GM23338 (cell line): ENCODE results near the gene SH3BP4. TPM values are rescaled to one million over a fixed set of nuclear protein-coding genes. Genes with fewer than 3 reads are reported as not detected.

Experiments
- ATAC-seq: fragments of 200-7000 bp; cut with Tn5 transposase; 3 replicates; pipeline ENCODE4 v1.9.1; 2020
- DNase-seq: peaks from one replicate; pipeline ENCODE4 v3.0.0-alpha.2; 2015; ENCODE audit warnings: low spot score
- H2AFZ ChIP-seq: fragments of 200-600 bp; sonication (generic); 2 replicates; pipeline ENCODE4 v1.8.0; 2016; ENCODE audit warnings: antibody characterized with exemption, mild to moderate bottlenecking, moderate library complexity
- H3F3A ChIP-seq: fragments of 200-600 bp; sonication (generic); replicated peaks from 2 replicates; pipeline ENCODE4 v1.8.0; 2017; ENCODE audit warnings: antibody characterized with exemption, mixed run types, low read depth
- H3K27ac ChIP-seq: fragments of 200-600 bp; sonication (generic); 2 replicates; pipeline ENCODE4 v1.6.1; 2016; ENCODE audit warnings: low read depth
- H3K27me3 ChIP-seq: fragments of 200-600 bp; sonication (generic); 2 replicates; pipeline ENCODE4 v1.8.0; 2016; ENCODE audit warnings: mild to moderate bottlenecking, mixed run types, moderate library complexity; ENCODE audit not compliant: insufficient read depth
- H3K36me3 ChIP-seq: fragments of 200-600 bp; sonication (generic); 2 replicates; pipeline ENCODE4 v1.8.0; 2016; ENCODE audit warnings: mild to moderate bottlenecking; ENCODE audit not compliant: insufficient read depth
- H3K4me1 ChIP-seq: fragments of 200-600 bp; sonication (generic); 2 replicates; pipeline ENCODE4 v1.8.0; 2016; ENCODE audit warnings: mild to moderate bottlenecking, moderate library complexity; ENCODE audit not compliant: insufficient read depth
- H3K4me2 ChIP-seq: fragments of 200-600 bp; sonication (generic); 2 replicates; pipeline ENCODE4 v1.7.1; 2017; ENCODE audit warnings: mixed run types
- H3K4me3 ChIP-seq: fragments of 200-600 bp; sonication (generic); 2 replicates; pipeline ENCODE4 v1.6.1; 2016; ENCODE audit warnings: mixed run types
- H3K79me2 ChIP-seq: fragments of 200-600 bp; sonication (generic); replicated peaks from 2 replicates; pipeline ENCODE4 v1.8.0; 2017; ENCODE audit warnings: mild to moderate bottlenecking; ENCODE audit not compliant: insufficient read depth
- H3K9me2 ChIP-seq: fragments of 200-600 bp; sonication (generic); 2 replicates; pipeline ENCODE4 v1.8.0; 2017; ENCODE audit not compliant: insufficient read depth
- H4K20me1 ChIP-seq: fragments of 200-600 bp; sonication (generic); replicated peaks from 2 replicates; pipeline ENCODE4 v1.8.0; 2017; ENCODE audit warnings: mild to moderate bottlenecking; ENCODE audit not compliant: insufficient read depth
- H3K27ac Mint-ChIP-seq: 2 replicates; pipeline ENCODE4 v1.8.0; 2020; ENCODE audit warnings: inconsistent platforms, mild to moderate bottlenecking, moderate library complexity, mixed read lengths
- H3K27me3 Mint-ChIP-seq: 3 replicates; pipeline ENCODE4 v1.8.0; 2022; ENCODE audit warnings: low read depth, mild to moderate bottlenecking, moderate library complexity, mixed read lengths, inconsistent platforms; ENCODE audit not compliant: insufficient read depth, poor library complexity
- H3K36me3 Mint-ChIP-seq: 3 replicates; pipeline ENCODE4 v1.8.0; 2021; ENCODE audit warnings: low read depth, mild to moderate bottlenecking, inconsistent platforms, moderate library complexity, mixed read lengths
- H3K4me1 Mint-ChIP-seq: 3 replicates; pipeline ENCODE4 v1.8.0; 2020; ENCODE audit warnings: mild to moderate bottlenecking, inconsistent platforms, mixed read lengths
- H3K4me3 Mint-ChIP-seq: 3 replicates; pipeline ENCODE4 v1.8.0; 2021; ENCODE audit warnings: moderate library complexity, mild to moderate bottlenecking, inconsistent platforms, mixed read lengths
- H3K9me3 Mint-ChIP-seq: 3 replicates; pipeline ENCODE4 v1.8.0; 2020; ENCODE audit warnings: moderate library complexity, mild to moderate bottlenecking, inconsistent platforms, mixed read lengths
- CREB1 ChIP-seq: fragments of 250-450 bp; sonication (Bioruptor Pico); IDR thresholded peaks from 2 replicates; pipeline ENCODE4 v1.5.0; 2020; ENCODE audit warnings: low read depth, mild to moderate bottlenecking, moderate library complexity
- EZH2phosphoT487 ChIP-seq: fragments of 200-600 bp; sonication (generic); IDR thresholded peaks from one replicate; pipeline ENCODE4 v1.8.1; 2018; ENCODE audit warnings: antibody characterized with exemption; ENCODE audit not compliant: unreplicated experiment
- NANOG ChIP-seq: IDR thresholded peaks from 2 replicates; pipeline ENCODE4 v1.6.1; 2016; ENCODE audit warnings: antibody characterized with exemption, borderline replicate concordance
- POLR2AphosphoS5 ChIP-seq: IDR thresholded peaks from 2 replicates; pipeline ENCODE4 v1.6.1; 2016; ENCODE audit warnings: antibody characterized with exemption, low read depth
- STAT1 ChIP-seq: IDR thresholded peaks from one replicate; pipeline ENCODE4 v1.6.1; 2016; ENCODE audit warnings: antibody characterized with exemption; ENCODE audit not compliant: unreplicated experiment
- ZNF331 ChIP-seq: fragments of 250-450 bp; sonication (Bioruptor Pico); IDR thresholded peaks from 2 replicates; pipeline ENCODE4 v1.5.0; 2020; ENCODE audit warnings: low read depth, mild to moderate bottlenecking, moderate library complexity
- polyA plus RNA-seq: library from polyadenylated mRNA; unstranded; fragments of >200 nt; fragmentation: Nextera tagmentation; extraction: Ambion mirVana; gene quantifications from 2 replicates; pipeline ENCODE4 v1.2.1, GENCODE V29; 2016
- total RNA-seq: library from RNA; depleted of rRNA; stranded (reverse); fragments of >200 nt; shearing (Covaris generic); gene quantifications from 2 replicates; pipeline ENCODE4 v1.2.3, GENCODE V29; 2014
- TF ChIP-seq, protein P1 (sequence below): IDR thresholded peaks from 2 replicates; pipeline ENCODE4 v1.6.1; 2016; ENCODE audit warnings: antibody characterized with exemption
- TF ChIP-seq, protein P2 (sequence below), 2 experiments: fragments of 200-600 bp in 1 of 2; sonication (generic) in 1 of 2; conservative IDR thresholded peaks; 2 replicates each; pipeline versions ENCODE4 v1.5.1 to v1.6.1; 2016 to 2017; ENCODE audit warnings: antibody characterized with exemption in 2 of 2, low read depth in 2 of 2, mild to moderate bottlenecking in 2 of 2, moderate library complexity in 1 of 2
- TF ChIP-seq, protein P3 (sequence below): fragments of 250-450 bp; sonication (Bioruptor Pico); IDR thresholded peaks from 2 replicates; pipeline ENCODE4 v1.5.0; 2020; ENCODE audit warnings: mild to moderate bottlenecking, moderate library complexity

Gene SH3BP4
- total and polyA plus RNA-seq, 2 experiments from 2014 or later, result 15.6 to 50.9 TPM

DNA sequence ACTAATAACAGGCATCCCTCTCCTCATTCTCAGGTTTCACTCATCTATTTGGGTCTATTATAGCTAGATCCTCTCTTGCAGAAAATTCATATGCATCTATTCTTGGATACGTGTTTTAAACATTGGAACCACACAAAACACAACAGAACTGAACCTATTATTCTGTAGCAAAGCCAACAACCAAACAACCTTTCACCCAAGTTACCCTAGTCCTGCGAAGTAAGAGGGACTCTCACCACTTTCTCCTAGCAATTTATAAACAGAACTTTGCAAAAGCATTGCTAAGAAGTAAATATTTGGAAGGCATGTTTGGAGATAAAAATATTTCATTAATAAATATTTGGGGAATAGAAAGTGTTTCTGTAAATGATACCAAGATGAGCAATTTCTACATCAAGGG is 20.4 kb upstream of the SH3BP4 start:
- H3K9me3 Mint-ChIP-seq, result no peaks in the 10 kb centered on the region; the same call in 1 of the 3 replicates
- no peaks in the 10 kb centered on the region for H3K36me3 Mint-ChIP-seq
- H4K20me1 ChIP-seq, result no peaks in the 10 kb centered on the region
- H3K9me2 ChIP-seq, result 0 out of 2 replicates have a peak, but pooled peaks cover 4% of the 10 kb centered on the region
- ATAC-seq (no peak), DNase-seq (no peak)
- H3K4me1 ChIP-seq, result peaks cover 23% of the 10 kb centered on the region
- no peak overlapping the region for H3K27ac Mint-ChIP-seq
- no peak overlapping the region for H2AFZ ChIP-seq
- TF ChIP-seq, protein P1, sequence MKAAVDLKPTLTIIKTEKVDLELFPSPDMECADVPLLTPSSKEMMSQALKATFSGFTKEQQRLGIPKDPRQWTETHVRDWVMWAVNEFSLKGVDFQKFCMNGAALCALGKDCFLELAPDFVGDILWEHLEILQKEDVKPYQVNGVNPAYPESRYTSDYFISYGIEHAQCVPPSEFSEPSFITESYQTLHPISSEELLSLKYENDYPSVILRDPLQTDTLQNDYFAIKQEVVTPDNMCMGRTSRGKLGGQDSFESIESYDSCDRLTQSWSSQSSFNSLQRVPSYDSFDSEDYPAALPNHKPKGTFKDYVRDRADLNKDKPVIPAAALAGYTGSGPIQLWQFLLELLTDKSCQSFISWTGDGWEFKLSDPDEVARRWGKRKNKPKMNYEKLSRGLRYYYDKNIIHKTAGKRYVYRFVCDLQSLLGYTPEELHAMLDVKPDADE, result no peak
- no peak for TF ChIP-seq STAT1
- H3K27me3 Mint-ChIP-seq, result peaks cover 15% of the 10 kb centered on the region
- no peaks in the 10 kb centered on the region for H3K36me3 ChIP-seq
- no peak overlapping the region for H3K4me3 Mint-ChIP-seq
- H3K27ac ChIP-seq, result no peak overlapping the region
- no peaks in the 10 kb centered on the region for H3K27me3 ChIP-seq
- no peaks in the 10 kb centered on the region for H3K79me2 ChIP-seq
- no peak overlapping the region for H3K4me3 ChIP-seq
- H3K4me1 Mint-ChIP-seq, result peaks cover 25% of the 10 kb centered on the region
- H3F3A ChIP-seq, result no peaks in the 10 kb centered on the region
- no peak overlapping the region for H3K4me2 ChIP-seq

DNA sequence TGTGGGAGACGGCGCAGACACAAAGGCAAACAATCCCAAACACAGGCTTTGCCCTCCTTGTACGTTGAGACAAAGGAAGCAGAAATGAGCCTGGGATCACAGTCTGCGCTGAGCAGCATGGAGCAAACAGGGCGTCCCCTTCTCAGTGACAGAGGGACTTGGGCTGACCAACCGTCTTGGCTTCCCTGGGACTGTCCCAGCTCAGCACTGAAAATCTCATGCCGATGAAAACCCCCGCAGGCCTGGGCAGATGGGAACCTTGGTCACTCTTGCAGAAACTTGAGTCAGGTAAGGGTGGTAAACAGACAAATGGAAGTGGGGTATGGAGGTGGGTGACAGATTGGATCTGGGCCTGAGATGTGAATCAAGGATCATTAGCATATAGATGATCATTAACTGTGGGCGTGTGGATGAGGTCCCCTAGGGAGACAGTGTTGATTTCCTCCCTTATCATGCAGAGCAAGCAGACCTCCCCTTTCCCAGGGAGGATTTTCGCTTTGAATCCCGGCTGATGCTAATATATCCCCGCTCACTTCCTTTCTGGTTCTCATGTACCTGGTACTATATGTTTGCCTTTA is 19.1 kb upstream of the SH3BP4 start:
- no peaks in the 10 kb centered on the region for H3K79me2 ChIP-seq
- peak overlapping the region; percentile 3; the same call in 1 of the 2 replicates for H3K27ac ChIP-seq
- peak; percentile 93 for ATAC-seq
- H3K4me1 Mint-ChIP-seq, result peaks cover 25% of the 10 kb centered on the region
- H3K9me2 ChIP-seq, result 0 out of 2 replicates have a peak, but pooled peaks cover 10% of the 10 kb centered on the region
- H3K9me3 Mint-ChIP-seq, result no peaks in the 10 kb centered on the region; the same call in 2 of the 3 replicates
- 0 out of 2 replicates have a peak overlapping the region, but pooled peaks have one; percentile 8 for H3K4me3 ChIP-seq
- no peaks in the 10 kb centered on the region for H4K20me1 ChIP-seq
- H2AFZ ChIP-seq, result peak overlapping the region; percentile 20; the same call in 1 of the 2 replicates
- no peaks in the 10 kb centered on the region for H3F3A ChIP-seq
- no peak overlapping the region for H3K4me3 Mint-ChIP-seq
- H3K4me2 ChIP-seq, result peak overlapping the region; percentile 52
- H3K27me3 ChIP-seq, result no peaks in the 10 kb centered on the region
- peaks cover 17% of the 10 kb centered on the region for H3K27me3 Mint-ChIP-seq
- peak; percentile 88 for DNase-seq
- H3K27ac Mint-ChIP-seq, result no peak overlapping the region
- H3K36me3 Mint-ChIP-seq, result no peaks in the 10 kb centered on the region
- H3K36me3 ChIP-seq, result no peaks in the 10 kb centered on the region
- H3K4me1 ChIP-seq, result peaks cover 23% of the 10 kb centered on the region
- no peak for TF ChIP-seq POLR2AphosphoS5
- no peak for TF ChIP-seq STAT1
- TF ChIP-seq ZNF331 (CRISPR knock-in tag), result no peak
- no peak for TF ChIP-seq EZH2phosphoT487
- TF ChIP-seq CREB1 (CRISPR knock-in tag), result no peak
- TF ChIP-seq, protein P2, sequence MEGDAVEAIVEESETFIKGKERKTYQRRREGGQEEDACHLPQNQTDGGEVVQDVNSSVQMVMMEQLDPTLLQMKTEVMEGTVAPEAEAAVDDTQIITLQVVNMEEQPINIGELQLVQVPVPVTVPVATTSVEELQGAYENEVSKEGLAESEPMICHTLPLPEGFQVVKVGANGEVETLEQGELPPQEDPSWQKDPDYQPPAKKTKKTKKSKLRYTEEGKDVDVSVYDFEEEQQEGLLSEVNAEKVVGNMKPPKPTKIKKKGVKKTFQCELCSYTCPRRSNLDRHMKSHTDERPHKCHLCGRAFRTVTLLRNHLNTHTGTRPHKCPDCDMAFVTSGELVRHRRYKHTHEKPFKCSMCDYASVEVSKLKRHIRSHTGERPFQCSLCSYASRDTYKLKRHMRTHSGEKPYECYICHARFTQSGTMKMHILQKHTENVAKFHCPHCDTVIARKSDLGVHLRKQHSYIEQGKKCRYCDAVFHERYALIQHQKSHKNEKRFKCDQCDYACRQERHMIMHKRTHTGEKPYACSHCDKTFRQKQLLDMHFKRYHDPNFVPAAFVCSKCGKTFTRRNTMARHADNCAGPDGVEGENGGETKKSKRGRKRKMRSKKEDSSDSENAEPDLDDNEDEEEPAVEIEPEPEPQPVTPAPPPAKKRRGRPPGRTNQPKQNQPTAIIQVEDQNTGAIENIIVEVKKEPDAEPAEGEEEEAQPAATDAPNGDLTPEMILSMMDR (conservative IDR thresholded peaks at IDR 0.05; ENCODE audit: low read depth in 2 of 2), result no peak
- TF ChIP-seq, protein P3, sequence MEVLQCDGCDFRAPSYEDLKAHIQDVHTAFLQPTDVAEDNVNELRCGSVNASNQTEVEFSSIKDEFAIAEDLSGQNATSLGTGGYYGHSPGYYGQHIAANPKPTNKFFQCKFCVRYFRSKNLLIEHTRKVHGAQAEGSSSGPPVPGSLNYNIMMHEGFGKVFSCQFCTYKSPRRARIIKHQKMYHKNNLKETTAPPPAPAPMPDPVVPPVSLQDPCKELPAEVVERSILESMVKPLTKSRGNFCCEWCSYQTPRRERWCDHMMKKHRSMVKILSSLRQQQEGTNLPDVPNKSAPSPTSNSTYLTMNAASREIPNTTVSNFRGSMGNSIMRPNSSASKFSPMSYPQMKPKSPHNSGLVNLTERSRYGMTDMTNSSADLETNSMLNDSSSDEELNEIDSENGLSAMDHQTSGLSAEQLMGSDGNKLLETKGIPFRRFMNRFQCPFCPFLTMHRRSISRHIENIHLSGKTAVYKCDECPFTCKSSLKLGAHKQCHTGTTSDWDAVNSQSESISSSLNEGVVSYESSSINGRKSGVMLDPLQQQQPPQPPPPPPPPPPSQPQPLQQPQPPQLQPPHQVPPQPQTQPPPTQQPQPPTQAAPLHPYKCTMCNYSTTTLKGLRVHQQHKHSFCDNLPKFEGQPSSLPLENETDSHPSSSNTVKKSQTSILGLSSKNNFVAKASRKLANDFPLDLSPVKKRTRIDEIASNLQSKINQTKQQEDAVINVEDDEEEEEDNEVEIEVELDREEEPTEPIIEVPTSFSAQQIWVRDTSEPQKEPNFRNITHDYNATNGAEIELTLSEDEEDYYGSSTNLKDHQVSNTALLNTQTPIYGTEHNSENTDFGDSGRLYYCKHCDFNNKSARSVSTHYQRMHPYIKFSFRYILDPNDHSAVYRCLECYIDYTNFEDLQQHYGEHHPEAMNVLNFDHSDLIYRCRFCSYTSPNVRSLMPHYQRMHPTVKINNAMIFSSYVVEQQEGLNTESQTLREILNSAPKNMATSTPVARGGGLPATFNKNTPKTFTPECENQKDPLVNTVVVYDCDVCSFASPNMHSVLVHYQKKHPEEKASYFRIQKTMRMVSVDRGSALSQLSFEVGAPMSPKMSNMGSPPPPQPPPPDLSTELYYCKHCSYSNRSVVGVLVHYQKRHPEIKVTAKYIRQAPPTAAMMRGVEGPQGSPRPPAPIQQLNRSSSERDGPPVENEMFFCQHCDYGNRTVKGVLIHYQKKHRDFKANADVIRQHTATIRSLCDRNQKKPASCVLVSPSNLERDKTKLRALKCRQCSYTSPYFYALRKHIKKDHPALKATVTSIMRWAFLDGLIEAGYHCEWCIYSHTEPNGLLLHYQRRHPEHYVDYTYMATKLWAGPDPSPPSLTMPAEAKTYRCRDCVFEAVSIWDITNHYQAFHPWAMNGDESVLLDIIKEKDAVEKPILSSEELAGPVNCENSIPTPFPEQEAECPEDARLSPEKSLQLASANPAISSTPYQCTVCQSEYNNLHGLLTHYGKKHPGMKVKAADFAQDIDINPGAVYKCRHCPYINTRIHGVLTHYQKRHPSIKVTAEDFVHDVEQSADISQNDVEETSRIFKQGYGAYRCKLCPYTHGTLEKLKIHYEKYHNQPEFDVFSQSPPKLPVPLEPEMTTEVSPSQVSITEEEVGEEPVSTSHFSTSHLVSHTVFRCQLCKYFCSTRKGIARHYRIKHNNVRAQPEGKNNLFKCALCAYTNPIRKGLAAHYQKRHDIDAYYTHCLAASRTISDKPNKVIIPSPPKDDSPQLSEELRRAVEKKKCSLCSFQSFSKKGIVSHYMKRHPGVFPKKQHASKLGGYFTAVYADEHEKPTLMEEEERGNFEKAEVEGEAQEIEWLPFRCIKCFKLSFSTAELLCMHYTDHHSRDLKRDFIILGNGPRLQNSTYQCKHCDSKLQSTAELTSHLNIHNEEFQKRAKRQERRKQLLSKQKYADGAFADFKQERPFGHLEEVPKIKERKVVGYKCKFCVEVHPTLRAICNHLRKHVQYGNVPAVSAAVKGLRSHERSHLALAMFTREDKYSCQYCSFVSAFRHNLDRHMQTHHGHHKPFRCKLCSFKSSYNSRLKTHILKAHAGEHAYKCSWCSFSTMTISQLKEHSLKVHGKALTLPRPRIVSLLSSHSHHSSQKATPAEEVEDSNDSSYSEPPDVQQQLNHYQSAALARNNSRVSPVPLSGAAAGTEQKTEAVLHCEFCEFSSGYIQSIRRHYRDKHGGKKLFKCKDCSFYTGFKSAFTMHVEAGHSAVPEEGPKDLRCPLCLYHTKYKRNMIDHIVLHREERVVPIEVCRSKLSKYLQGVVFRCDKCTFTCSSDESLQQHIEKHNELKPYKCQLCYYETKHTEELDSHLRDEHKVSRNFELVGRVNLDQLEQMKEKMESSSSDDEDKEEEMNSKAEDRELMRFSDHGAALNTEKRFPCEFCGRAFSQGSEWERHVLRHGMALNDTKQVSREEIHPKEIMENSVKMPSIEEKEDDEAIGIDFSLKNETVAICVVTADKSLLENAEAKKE (CRISPR knock-in tag), result no peak
- TF ChIP-seq NANOG, result no peak
